ENCODE results near the gene SCNN1A.

The SCNN1A gene

DNA sequence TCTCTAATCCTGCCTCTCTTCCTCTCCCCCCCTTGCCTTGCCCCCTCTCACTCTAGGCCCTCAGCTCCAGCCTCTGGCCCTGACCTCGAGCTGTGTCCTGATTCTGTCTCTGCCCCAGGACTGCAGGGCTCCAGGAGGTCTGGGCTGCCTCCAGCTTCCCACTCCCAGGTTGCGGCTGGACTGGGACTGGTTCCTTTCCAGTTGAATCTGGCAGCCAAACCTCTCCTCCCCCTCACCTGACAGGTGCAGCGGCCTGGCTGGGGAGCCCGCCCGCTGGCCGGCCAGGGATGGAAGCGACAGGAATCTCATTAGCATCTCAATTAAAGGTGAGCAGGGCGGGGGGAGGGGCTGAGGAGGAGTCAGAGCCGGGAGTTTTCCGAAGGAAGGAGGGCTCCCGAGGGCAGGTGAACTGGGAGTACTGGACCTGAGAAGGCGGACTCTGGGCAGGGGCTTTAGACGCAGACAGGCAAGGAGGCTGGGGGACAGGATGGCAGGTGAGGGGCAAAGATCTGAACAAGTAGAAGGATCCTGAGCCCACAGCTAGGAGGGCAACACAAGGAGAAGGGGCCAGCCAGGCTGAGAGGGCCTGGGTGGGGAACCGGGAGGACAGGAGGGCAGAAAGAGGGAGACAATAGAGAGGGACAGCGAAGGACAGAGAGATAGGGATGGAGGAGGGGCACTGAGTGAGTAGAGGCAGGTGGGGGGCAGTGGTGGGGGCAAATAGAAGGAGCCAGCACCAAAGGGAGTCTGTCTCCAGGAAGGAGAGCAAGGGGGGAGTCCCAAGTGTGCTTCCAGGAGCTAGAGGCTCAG, at the start of gene SCNN1A:
Gene SCNN1A (minus strand): TSS at position 295 of the 810 bp plus-strand sequence. CDS start 780 bp downstream, outside the sequence.
- Mint-ChIP-seq H3K4me3 (no peak within 1 kb of the TSS), H3K4me1 (ENCODE audit: low read depth) (peaks cover 89% of the 10 kb centered on the region)
- intact Hi-C loops (cut with micrococcal nuclease) = loop anchor here (5.0 kb wide), 1 partner anchor 38 kb away; no protein-coding TSS in a partner anchor

DNA sequence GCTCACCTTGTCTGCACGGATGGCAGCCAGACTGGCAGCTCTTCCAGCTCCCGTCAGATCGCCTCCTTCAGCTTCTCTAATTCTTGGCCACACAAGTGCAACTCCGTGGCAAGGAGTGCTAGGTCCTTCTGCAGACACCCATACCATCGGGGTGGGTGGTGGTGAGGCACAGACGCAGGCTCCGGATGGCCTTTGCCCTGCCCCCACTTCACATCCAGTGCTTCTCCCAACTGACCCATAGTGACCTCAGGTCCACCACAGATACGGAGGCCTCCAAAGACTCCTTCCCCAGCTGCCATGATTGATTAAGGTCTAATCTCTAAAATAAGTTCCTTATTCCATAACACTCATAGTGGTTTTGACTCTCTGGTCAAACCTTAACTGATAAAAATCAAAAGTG, 49.5 kb upstream of the SCNN1A start:
- no peak overlapping the region for H3K4me3 Mint-ChIP-seq
- intact Hi-C loops (cut with micrococcal nuclease) = no loop called here
- no peaks in the 10 kb centered on the region for H3K27me3 Mint-ChIP-seq
- no peaks in the 10 kb centered on the region for H3K36me3 Mint-ChIP-seq (ENCODE audit: low read depth)
- no peak overlapping the region for H3K27ac Mint-ChIP-seq
- peaks cover 25% of the 10 kb centered on the region for H3K4me1 Mint-ChIP-seq (ENCODE audit: low read depth)
- H3K9me3 Mint-ChIP-seq = no peaks in the 10 kb centered on the region

More for the DNA sequence above, at the start of gene SCNN1A:
- Mint-ChIP-seq H3K9me3 (no peaks in the 10 kb centered on the region), H3K27ac (peak within 1 kb of the TSS; percentile 72), H3K27me3 (peaks cover 2% of the 10 kb centered on the region), H3K36me3 (ENCODE audit: low read depth) (no peaks in the 10 kb centered on the region)

DNA sequence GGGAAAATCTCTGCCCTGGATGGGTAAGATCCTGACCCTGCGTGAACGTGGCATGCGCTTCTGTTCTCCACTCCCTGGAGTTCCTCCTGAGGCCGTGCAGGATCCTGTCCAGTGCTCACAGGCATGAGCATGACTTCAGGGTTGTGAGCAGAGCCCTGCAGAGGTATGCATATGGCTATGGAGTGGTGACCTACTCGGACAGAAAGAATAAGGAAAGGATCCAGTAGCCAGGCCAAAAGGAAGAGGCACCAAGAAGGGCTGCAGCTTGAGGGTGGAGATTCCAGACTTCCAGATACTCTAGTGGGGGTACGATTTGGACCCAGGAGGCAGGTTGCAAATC, 48.6 kb upstream of the SCNN1A start:
- Mint-ChIP-seq H3K9me3 (no peaks in the 10 kb centered on the region), H3K36me3 (ENCODE audit: low read depth) (no peaks in the 10 kb centered on the region), H3K27me3 (no peaks in the 10 kb centered on the region), H3K4me3 (no peak overlapping the region), H3K27ac (no peak overlapping the region), H3K4me1 (ENCODE audit: low read depth) (peaks cover 25% of the 10 kb centered on the region)
- intact Hi-C loops (cut with micrococcal nuclease) = no loop called here

DNA sequence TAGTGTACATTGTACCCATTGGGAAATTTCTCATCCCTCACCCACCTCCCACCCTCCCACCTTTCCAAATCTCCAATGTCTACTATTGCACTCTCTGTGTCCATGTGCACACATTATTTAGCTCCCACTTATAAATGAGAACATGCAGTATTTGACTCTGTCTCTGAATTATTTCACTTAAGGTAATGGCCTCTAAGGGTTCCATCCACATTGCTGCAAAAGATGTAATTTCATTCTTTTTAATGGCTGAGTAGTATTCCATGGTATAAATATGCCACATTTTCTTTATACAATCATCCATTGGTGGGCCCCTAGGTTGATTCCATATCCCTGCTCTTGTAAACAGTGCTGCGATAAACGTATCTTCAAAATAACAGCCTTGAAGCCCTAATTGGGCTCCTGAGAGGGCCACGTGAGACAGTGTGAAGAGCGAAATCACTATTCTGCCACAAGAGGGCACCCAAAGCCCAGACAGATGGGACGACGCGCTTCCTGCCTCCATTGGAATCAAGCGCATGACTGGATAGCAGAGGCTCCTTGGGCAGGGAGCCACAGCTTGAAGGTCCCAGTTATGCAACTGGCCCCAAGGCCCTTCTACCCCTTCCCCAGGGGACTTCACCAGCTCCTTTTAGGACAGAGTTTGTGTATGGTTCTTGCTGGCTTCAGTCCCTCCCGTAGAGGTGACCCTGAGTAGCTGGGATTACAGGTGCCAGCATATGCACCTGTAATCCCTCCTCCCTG, 48.1 kb upstream of the SCNN1A start:
- H3K4me3 Mint-ChIP-seq = no peak overlapping the region
- intact Hi-C loops (cut with micrococcal nuclease) = loop anchor here (1.0 to 2.0 kb wide), 2 partner anchors 42 to 115 kb away; no protein-coding TSS in a partner anchor
- H3K27ac Mint-ChIP-seq = no peak overlapping the region
- H3K36me3 Mint-ChIP-seq (ENCODE audit: low read depth) = no peaks in the 10 kb centered on the region
- H3K27me3 Mint-ChIP-seq = no peaks in the 10 kb centered on the region
- no peaks in the 10 kb centered on the region for H3K9me3 Mint-ChIP-seq
- peaks cover 25% of the 10 kb centered on the region for H3K4me1 Mint-ChIP-seq (ENCODE audit: low read depth)

DNA sequence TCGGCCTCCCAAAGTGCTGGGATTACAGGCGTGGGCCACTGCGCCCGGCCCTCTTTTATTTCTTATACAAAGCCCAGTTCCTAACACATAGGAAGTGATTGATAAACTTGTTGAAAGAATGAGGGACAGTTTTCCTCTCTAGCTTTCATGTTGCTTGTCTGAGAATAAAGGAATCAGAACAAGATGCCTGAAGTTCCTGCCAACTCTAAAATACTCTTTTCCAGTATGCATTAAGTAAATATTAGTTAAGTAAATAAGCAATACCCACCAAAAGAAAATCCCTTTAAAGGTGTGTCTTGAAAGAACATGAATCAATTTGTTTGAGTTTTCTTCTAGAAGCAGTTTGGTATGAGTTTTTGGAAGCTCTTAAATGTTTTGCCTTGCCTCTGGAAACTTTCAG, 45.0 kb upstream of the SCNN1A start:
- H3K36me3 Mint-ChIP-seq (ENCODE audit: low read depth) = no peaks in the 10 kb centered on the region
- no peak overlapping the region for H3K27ac Mint-ChIP-seq
- H3K4me1 Mint-ChIP-seq (ENCODE audit: low read depth) = peaks cover 19% of the 10 kb centered on the region
- intact Hi-C loops (cut with micrococcal nuclease) = no loop called here
- H3K27me3 Mint-ChIP-seq = no peaks in the 10 kb centered on the region
- no peaks in the 10 kb centered on the region for H3K9me3 Mint-ChIP-seq
- H3K4me3 Mint-ChIP-seq = no peak overlapping the region

DNA sequence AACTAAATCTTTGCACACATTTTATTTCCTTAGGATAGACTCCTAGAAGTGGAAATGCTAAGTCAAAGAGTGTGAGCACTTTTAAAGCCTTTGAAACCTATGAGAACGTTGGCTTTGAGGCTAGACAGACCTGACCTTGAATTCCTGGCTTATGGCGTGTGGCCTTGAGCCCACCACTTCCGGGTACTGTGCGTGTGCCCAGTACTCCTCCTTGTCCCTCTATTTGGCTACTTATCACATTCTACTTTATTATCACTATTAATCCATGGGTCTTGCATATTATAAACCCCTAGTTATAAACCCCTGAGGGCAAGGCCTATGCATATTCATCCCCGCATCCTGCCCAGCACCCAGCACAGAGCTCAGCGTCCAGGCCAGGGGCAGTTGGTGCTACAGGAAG, 43.4 kb upstream of the SCNN1A start:
- intact Hi-C loops (cut with micrococcal nuclease) = no loop called here
- H3K9me3 Mint-ChIP-seq = no peaks in the 10 kb centered on the region
- H3K4me3 Mint-ChIP-seq = no peak overlapping the region
- H3K27ac Mint-ChIP-seq = no peak overlapping the region
- no peaks in the 10 kb centered on the region for H3K36me3 Mint-ChIP-seq (ENCODE audit: low read depth)
- peaks cover 26% of the 10 kb centered on the region for H3K4me1 Mint-ChIP-seq (ENCODE audit: low read depth)
- no peaks in the 10 kb centered on the region for H3K27me3 Mint-ChIP-seq

DNA sequence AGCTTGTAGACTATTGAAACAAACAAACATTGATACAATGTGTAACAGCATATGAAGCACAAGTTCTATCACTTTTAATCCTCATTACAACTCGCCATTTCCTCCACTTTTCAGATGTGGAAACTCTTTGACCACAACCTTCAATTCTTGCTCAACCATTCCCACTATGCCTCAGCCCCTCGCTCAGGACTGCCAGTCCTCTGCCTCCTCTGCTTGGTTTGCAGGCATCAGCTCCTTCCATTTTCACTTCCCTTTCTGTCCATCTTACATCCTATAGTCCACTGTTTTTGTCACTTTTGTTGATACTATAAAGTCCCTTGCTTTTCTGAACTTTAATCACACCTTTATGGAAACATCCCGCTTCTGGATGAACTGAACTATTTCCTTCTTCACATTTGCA, 41.2 kb upstream of the SCNN1A start:
- Mint-ChIP-seq H3K36me3 (ENCODE audit: low read depth) (no peaks in the 10 kb centered on the region), H3K4me3 (peak overlapping the region; percentile 57), H3K27me3 (no peaks in the 10 kb centered on the region), H3K27ac (peak overlapping the region; percentile 64), H3K9me3 (no peaks in the 10 kb centered on the region), H3K4me1 (ENCODE audit: low read depth) (peaks cover 24% of the 10 kb centered on the region)
- intact Hi-C loops (cut with micrococcal nuclease) = no loop called here

DNA sequence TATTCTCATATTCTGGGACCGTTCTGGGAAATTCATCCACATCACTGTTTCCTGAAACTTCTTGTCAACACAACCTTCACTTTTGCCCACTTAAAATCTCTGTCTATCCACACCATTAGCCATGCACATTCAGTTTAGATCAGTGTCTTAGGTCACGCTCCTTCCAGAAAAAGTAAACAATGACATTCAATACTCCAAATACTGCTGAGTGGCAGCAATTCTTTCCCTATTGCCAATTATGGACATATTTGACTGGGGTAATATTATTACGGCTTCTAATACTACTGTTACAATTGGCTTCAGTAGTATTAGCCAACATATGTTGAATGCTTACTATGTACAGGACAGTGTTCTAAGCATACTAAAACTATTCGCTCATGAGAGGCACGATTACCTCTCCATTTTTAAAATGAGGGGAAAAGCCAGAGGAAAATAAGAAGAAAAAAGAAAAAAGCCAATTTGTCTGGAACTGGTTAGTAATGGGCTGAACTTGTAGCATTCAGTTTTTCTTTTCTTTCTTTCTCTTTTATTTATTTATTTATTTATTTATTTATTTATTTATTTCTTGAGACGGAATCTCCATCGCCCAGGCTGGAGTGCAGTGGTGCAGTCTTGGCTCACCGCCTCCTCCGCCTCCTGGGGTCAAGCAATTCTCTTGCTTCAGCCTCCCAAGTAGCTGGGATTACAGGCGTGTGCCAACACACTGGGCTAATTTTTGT, 32.0 kb upstream of the SCNN1A start:
- Mint-ChIP-seq H3K4me3 (no peak overlapping the region), H3K27ac (no peak overlapping the region), H3K36me3 (ENCODE audit: low read depth) (no peaks in the 10 kb centered on the region), H3K4me1 (ENCODE audit: low read depth) (peaks cover 5% of the 10 kb centered on the region), H3K27me3 (no peaks in the 10 kb centered on the region), H3K9me3 (peaks cover 9% of the 10 kb centered on the region)
- intact Hi-C loops (cut with micrococcal nuclease) = no loop called here

DNA sequence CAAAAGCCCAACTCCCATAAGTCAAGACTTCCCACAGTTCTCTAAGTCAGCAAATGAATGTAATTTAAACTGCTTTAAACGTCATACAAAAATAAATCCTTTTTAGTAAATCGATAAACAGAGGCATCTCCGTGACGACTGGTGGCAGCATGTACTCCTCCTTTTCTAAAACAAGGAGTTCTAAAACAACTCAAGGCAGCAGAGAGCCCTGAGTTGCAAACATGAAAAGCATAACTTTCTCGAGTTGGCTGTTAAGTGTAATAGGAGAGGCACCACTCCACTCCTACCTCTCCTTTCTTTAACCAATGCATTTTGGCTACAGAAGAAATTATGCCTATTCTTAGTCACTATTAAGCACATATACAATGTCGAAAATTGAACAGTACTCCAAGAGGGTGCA, 30.6 kb upstream of the SCNN1A start:
- no peaks in the 10 kb centered on the region for H3K27me3 Mint-ChIP-seq
- H3K36me3 Mint-ChIP-seq (ENCODE audit: low read depth) = no peaks in the 10 kb centered on the region
- H3K4me3 Mint-ChIP-seq = no peak overlapping the region
- no peak overlapping the region for H3K27ac Mint-ChIP-seq
- peaks cover 9% of the 10 kb centered on the region for H3K9me3 Mint-ChIP-seq
- intact Hi-C loops (cut with micrococcal nuclease) = no loop called here
- peaks cover 2% of the 10 kb centered on the region for H3K4me1 Mint-ChIP-seq (ENCODE audit: low read depth)

DNA sequence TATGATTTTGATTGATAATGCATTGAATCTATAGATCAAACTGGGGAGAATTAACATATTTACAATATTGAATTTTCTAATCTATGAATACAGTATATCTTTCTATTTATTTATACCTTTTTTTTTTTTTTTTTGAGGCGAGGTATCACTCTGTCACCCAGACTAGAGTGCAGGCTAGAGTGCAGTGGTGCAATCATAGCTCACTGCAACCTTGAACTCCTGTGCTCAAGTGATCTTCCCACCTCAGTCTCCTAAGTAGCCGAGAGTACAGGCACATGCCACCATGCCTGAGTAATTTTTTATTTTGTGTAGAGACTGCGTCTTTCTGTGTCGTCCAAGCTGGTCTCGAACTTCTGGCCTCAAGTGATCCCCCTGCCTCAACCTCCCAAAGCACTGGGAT, 29.0 kb upstream of the SCNN1A start:
- intact Hi-C loops (cut with micrococcal nuclease) = no loop called here
- Mint-ChIP-seq H3K4me3 (no peak overlapping the region), H3K9me3 (peaks cover 6% of the 10 kb centered on the region), H3K27ac (no peak overlapping the region), H3K4me1 (ENCODE audit: low read depth) (no peaks in the 10 kb centered on the region), H3K27me3 (no peaks in the 10 kb centered on the region), H3K36me3 (ENCODE audit: low read depth) (no peaks in the 10 kb centered on the region)

DNA sequence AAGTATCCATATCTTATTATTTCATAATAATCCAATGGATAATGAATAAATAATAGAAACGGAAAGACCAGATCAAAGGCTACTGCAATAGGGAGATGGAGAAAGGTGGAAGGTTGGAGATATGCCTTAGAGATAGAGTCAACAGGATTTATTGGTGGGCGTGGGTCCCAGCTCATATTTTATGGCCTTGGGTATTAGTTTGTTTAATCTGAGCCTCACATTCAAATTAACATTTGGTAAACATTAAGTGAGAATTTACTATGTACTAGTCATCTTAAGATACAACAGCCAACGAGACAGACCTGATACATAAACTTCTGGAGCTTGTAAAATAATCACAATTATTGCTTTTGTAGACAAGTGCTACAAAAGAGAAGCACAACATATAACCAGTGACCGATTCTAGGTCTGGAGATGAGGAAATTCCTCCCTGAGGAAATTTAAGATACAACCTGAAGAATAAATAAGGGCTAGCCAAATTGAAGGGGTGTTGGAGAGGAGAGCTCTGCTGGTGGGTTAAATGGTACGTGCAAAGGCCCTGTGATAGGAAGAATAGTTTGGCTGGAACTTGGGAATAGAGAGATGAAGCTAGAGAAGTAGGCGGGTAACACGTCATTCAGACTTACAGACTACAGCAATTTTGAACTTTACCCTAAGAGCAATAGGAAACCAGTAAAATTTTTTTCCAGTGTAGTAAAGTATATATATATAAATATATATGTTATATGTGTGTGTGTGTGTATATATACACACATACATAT, 24.7 kb upstream of the SCNN1A start:
- intact Hi-C loops (cut with micrococcal nuclease) = no loop called here
- H3K9me3 Mint-ChIP-seq = no peaks in the 10 kb centered on the region
- H3K36me3 Mint-ChIP-seq (ENCODE audit: low read depth) = peaks cover 11% of the 10 kb centered on the region
- H3K27me3 Mint-ChIP-seq = no peaks in the 10 kb centered on the region
- H3K4me3 Mint-ChIP-seq = no peak overlapping the region
- H3K4me1 Mint-ChIP-seq (ENCODE audit: low read depth) = peaks cover 8% of the 10 kb centered on the region
- H3K27ac Mint-ChIP-seq = no peak overlapping the region

DNA sequence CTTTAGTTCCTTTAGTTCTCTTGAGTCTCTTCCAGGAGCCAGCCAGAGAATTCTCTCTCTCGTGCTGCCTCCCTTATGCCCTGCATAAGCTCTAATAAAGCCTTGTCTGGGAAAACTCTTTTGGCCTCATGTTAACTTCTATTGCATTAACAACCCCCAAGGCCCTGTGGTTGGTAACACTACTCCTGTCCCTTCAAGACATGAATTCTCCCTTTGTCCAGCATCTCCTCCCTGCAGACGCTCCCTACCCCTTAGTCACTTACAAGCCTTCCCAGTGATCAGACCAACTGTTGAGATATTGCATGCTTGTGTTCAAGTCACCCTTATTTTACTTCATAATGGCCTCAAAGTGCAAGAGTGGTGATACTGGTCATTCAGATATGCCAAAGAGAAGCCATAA, 20.7 kb upstream of the SCNN1A start:
- no peaks in the 10 kb centered on the region for H3K9me3 Mint-ChIP-seq
- no peaks in the 10 kb centered on the region for H3K27me3 Mint-ChIP-seq
- H3K27ac Mint-ChIP-seq = peak overlapping the region; percentile 10
- intact Hi-C loops (cut with micrococcal nuclease) = no loop called here
- peaks cover 28% of the 10 kb centered on the region for H3K36me3 Mint-ChIP-seq (ENCODE audit: low read depth)
- peaks cover 43% of the 10 kb centered on the region for H3K4me1 Mint-ChIP-seq (ENCODE audit: low read depth)
- no peak overlapping the region for H3K4me3 Mint-ChIP-seq

DNA sequence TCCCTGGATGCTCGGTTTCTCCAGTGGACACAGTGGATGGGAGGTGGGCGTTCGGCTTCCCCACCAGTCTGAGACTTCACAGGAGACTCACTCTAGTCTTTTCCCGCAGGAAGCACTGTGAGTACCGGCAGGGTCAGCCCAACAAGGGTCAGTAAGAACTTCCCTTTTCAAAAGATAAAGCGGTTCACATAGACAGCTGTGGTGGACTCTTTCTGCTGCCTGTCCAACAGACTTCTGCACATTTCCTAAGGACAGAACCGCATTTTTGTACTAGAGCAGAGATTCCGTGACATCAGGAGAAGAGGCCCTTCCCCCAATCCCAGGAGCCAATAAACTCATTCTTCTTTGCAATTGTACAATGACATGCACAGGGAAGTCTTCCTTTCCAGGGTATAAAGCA, 19.0 kb upstream of the SCNN1A start:
- peaks cover 57% of the 10 kb centered on the region for H3K4me1 Mint-ChIP-seq (ENCODE audit: low read depth)
- no peaks in the 10 kb centered on the region for H3K27me3 Mint-ChIP-seq
- H3K27ac Mint-ChIP-seq = peak overlapping the region; percentile 69
- peaks cover 44% of the 10 kb centered on the region for H3K36me3 Mint-ChIP-seq (ENCODE audit: low read depth)
- H3K9me3 Mint-ChIP-seq = no peaks in the 10 kb centered on the region
- intact Hi-C loops (cut with micrococcal nuclease) = no loop called here
- H3K4me3 Mint-ChIP-seq = no peak overlapping the region
